ENCODE measurements around the gene CEP192. TPM values are rescaled to one million over a fixed set of nuclear protein-coding genes. Genes with fewer than 3 reads are reported as not detected.

Gene CEP192
- total and polyA plus RNA-seq, 8 donors: 6.7 to 21.7 (median 14.0) TPM

GRCh38 chr18:13099113-13099512 is 108.0 kb downstream of the CEP192 start:
- no peak overlapping the region for H3K4me3 ChIP-seq
- FAIRE-seq (no peak), DNase-seq (no peak), ATAC-seq (no peak)
- intact Hi-C loops (cut with DNase I): no loop called here
- no peaks in the 10 kb centered on the region for H3K27me3 ChIP-seq
- 97 to 99% methylated on average over 7 to 10 of the region's 10 CpGs for WGBS, 2 donors
- H3K4me1 ChIP-seq: no peaks in the 10 kb centered on the region
- H3K36me3 ChIP-seq: peaks cover 0 to 54% (median 12%) of the 10 kb centered on the region in 3 donors
- no peaks in the 10 kb centered on the region for H3K9me3 ChIP-seq
- H3K27ac ChIP-seq: no peak overlapping the region
- TF ChIP-seq CTCF (IDR thresholded peaks at IDR 0.05): no peak

- intact Hi-C loops (cut with DNase I): no loop called here
Measured at GRCh38 chr18:13100942-13101658, 109.9 kb downstream of the CEP192 start.

GRCh38 chr18:13101659-13102197 is 110.6 kb downstream of the CEP192 start:
- H3K9me3 ChIP-seq: no peaks in the 10 kb centered on the region

More at GRCh38 chr18:13100942-13101658, 109.9 kb downstream of the CEP192 start:
- no peaks in the 10 kb centered on the region for H3K9me3 ChIP-seq
- 94 to 95% methylated on average over 14 of the region's 14 CpGs for WGBS, 2 donors
- no peak overlapping the region for H3K4me3 ChIP-seq
- TF ChIP-seq CTCF (IDR thresholded peaks at IDR 0.05): no peak
- ATAC-seq (no peak), FAIRE-seq (no peak), DNase-seq (no peak)
- no peaks in the 10 kb centered on the region for H3K4me1 ChIP-seq
- H3K36me3 ChIP-seq: peaks cover 0 to 56% (median 13%) of the 10 kb centered on the region in 3 donors
- no peak overlapping the region for H3K27ac ChIP-seq
- H3K27me3 ChIP-seq: no peaks in the 10 kb centered on the region

GRCh38 chr18:13103366-13103765 is 112.2 kb downstream of the CEP192 start:
- Histone ChIP-seq H3K27me3 (no peaks in the 10 kb centered on the region), H3K4me1 (no peaks in the 10 kb centered on the region), H3K4me3 (no peak overlapping the region), H3K27ac (no peak overlapping the region), H3K9me3 (no peaks in the 10 kb centered on the region), H3K36me3 (peaks cover 0 to 58% (median 8%) of the 10 kb centered on the region in 3 donors)
- FAIRE-seq (no peak), DNase-seq (no peak), ATAC-seq (no peak)
- intact Hi-C loops (cut with DNase I): no loop called here
- TF ChIP-seq CTCF (IDR thresholded peaks at IDR 0.05): no peak
- WGBS, 2 donors: 72 to 77% methylated on average over 6 of the region's 6 CpGs

More at GRCh38 chr18:13101659-13102197, 110.6 kb downstream of the CEP192 start:
- ATAC-seq (no peak), FAIRE-seq (no peak), DNase-seq (peak in 1 of 6 donors; percentile 32)
- TF ChIP-seq CTCF (IDR thresholded peaks at IDR 0.05): no peak
- no peaks in the 10 kb centered on the region for H3K27me3 ChIP-seq
- H3K4me1 ChIP-seq: no peaks in the 10 kb centered on the region
- WGBS, 2 donors: 92 to 93% methylated on average over 4 of the region's 4 CpGs
- intact Hi-C loops (cut with DNase I): no loop called here
- no peak overlapping the region for H3K4me3 ChIP-seq
- H3K27ac ChIP-seq: no peak overlapping the region
- peaks cover 0 to 53% (median 8%) of the 10 kb centered on the region in 3 donors for H3K36me3 ChIP-seq

- no peak for FAIRE-seq
- Histone ChIP-seq H3K36me3 (peaks cover 0 to 51% (median 8%) of the 10 kb centered on the region in 3 donors), H3K9me3 (no peaks in the 10 kb centered on the region), H3K27me3 (no peaks in the 10 kb centered on the region), H3K4me3 (no peak overlapping the region), H3K27ac (no peak overlapping the region), H3K4me1 (no peaks in the 10 kb centered on the region)
- intact Hi-C loops (cut with DNase I): no loop called here
- WGBS, 2 donors: 93% methylated on average over 4 of the region's 4 CpGs
- TF ChIP-seq CTCF (IDR thresholded peaks at IDR 0.05): no peak
- ATAC-seq: no peak
- DNase-seq: no peak
Measured at GRCh38 chr18:13105059-13105458, 113.9 kb downstream of the CEP192 start.

Data from pancreas (tissue), 10 donors.